ENCODE results near the gene TP63.

Gene TP63

GRCh38 chr3:189911001-189911400 lies 279.8 kb downstream of the TP63 start:
- DNase-seq (ENCODE audit: low spot score) = no peak

GRCh38 chr3:189914799-189915198 lies 283.6 kb downstream of the TP63 start:
- no peak for DNase-seq (ENCODE audit: low spot score)

GRCh38 chr3:189921770-189922169 lies 290.6 kb downstream of the TP63 start:
- DNase-seq (ENCODE audit: low spot score) = no peak

GRCh38 chr3:189927975-189928895 lies 297.0 kb downstream of the TP63 start:
- DNase-seq (ENCODE audit: low spot score) = no peak

GRCh38 chr3:189936201-189936945 lies 305.2 kb downstream of the TP63 start:
- DNase-seq (ENCODE audit: low spot score) = no peak

- no peak for DNase-seq (ENCODE audit: low spot score)
Measured at GRCh38 chr3:189937302-189938127, 306.3 kb downstream of the TP63 start.

- no peak for DNase-seq (ENCODE audit: low spot score)
Measured at GRCh38 chr3:189941125-189941524, 309.9 kb downstream of the TP63 start.

GRCh38 chr3:189941679-189942078 lies 310.5 kb downstream of the TP63 start:
- DNase-seq (ENCODE audit: low spot score) = no peak

GRCh38 chr3:189942948-189943347 lies 311.8 kb downstream of the TP63 start:
- DNase-seq (ENCODE audit: low spot score) = no peak

- DNase-seq (ENCODE audit: low spot score) = no peak
Measured at GRCh38 chr3:189944285-189945145, 313.3 kb downstream of the TP63 start.

- DNase-seq (ENCODE audit: low spot score) = no peak
Measured at GRCh38 chr3:189945935-189946709, 314.9 kb downstream of the TP63 start.
